Fibroblast of mammary gland (primary cell): Measurements from ENCODE around the gene UNC5B.

Source experiments
- DNase-seq: peaks from one replicate; pipeline ENCODE4 v3.0.0-alpha.2; 2010; ENCODE audit warnings: low read depth
- H3K4me3 ChIP-seq: 2 replicates; pipeline ENCODE4 v1.5.1; 2011; ENCODE audit warnings: low read depth, mild to moderate bottlenecking, low read length, moderate library complexity; ENCODE audit not compliant: control insufficient read depth
- CTCF ChIP-seq: conservative IDR thresholded peaks from 2 replicates; pipeline ENCODE4 v1.5.1; 2011; ENCODE audit warnings: low read depth, low read length, inconsistent platforms; ENCODE audit not compliant: control insufficient read depth, insufficient read depth

The UNC5B gene

DNA sequence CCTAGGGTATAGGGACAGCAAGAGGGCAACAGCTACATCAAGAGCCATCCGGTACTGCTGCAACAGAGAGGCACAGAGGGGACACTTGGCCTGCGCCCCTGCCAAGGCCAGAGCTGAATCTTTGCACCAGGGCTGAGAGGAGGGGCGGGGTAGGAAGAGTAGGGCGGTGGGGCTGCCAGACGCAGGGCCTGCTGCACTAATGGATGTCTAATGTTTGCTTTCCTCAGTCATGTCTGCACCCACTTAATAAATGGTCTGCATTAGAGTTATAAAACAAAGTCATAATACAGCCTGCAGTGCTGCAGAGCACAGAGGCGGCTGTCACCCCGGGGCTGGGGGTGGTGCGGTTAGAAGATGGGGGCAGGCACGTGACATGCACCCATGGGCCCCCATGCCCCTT, 64.5 kb downstream of the UNC5B start:
- H3K4me3 ChIP-seq: no peak overlapping the region
- no peak for TF ChIP-seq CTCF
- DNase-seq: no peak

DNA sequence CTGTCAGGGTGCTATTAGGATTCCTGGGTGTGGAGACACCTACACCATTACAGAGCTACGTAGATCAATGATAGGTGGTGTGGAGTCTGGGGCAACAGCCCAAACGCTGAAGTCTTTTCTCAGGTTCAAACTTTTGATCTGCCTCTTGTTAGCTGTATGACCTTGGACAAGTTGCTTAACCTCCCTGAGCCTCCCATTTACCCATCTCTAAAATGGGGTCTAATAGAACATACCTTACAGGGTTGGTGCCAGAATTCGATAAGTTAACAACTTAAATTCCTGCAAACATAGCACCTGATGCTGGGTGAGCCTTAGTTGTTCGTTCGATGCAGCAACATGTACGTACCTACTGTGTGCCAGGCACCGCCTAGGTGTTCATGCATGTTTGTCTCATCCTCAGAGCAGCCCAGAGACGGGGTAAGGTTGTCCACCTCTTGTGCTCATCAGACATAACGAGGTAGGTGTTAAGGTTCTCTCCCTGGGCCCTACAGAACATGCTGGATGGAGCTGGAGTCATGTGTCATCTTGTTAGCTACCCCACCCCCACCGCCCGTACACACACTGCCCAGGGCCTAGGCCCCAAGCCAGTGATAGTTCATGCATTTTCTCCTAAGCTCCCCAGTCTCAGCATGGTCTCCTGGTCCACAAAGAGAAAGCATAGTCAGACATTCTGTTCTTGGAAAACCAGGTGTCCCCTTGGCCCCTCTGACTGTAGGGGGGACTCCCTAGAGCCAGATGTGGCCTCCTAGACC, 65.7 kb downstream of the UNC5B start:
- H3K4me3 ChIP-seq: no peak overlapping the region
- DNase-seq: no peak
- no peak for TF ChIP-seq CTCF

DNA sequence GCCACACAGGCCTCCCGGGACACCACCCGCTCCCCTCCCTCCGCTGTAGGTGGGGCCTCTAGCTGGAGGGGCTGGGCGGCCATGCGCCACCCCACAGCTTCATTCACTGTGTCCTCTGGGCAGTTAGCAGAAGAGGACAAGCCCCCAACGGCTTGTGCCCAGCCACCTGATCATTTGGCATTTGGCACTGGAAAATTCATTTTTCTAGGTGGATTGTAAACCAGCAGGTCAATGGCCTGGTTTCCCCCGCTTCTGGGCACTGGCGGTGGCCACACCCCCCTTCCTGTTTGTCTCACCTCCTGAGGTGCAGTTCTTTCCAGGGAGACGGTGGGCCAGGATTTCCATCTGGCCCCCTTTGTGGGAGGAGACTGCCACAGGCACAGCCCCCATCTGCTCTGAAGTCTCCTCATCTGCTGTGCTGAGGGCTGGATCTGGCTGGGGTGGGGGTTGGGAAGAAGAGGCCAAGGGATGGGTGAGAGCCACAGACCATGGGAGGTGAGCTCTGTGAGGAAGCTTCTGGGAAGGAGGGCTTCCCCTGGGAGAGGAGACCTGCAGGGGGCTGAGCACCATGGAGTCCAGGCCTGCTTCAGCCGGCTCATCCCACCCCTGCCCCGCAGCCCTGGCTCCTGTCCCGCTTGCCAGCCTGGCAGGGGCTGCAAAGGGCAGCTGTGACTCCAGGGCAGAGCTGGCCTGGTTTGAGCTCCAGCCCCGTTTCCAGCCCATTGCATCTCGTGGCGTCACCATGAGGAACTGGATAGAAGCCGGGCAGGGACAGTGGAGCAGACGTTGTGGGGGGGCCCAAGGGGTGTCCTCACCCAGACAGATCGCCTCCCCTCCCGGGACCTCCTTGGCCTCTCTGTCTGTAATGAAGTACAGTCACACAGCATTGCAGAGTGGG, 66.6 kb downstream of the UNC5B start:
- DNase-seq: no peak
- no peak for TF ChIP-seq CTCF
- no peak overlapping the region for H3K4me3 ChIP-seq

DNA sequence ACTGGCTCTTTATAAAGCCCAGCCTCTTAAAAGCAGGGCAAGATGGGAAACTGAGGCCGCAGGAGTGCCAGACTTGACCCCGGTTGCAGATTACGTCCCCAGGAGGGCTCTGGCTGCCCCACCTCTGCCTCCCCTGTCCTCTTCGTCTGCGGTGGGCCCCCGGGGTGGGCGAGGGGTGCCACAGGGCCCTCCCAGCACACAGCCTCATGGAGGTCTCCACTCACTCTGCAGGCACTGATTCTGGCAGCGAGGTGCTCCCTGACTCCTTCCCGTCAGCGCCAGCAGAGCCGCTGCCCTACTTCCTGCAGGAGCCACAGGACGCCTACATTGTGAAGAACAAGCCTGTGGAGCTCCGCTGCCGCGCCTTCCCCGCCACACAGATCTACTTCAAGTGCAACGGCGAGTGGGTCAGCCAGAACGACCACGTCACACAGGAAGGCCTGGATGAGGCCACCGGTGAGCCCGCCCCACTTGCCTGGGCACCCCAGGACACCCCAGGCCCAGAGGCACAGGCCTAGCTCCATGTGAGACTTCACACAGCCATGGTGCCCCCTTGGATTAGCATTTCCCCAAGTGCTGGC, 67.3 kb downstream of the UNC5B start:
- no peak for TF ChIP-seq CTCF
- no peak for DNase-seq
- H3K4me3 ChIP-seq: no peak overlapping the region

GRCh38 chr10:71280216-71280615, 67.8 kb downstream of the UNC5B start:
- TF ChIP-seq CTCF: no peak
- DNase-seq: no peak
- no peak overlapping the region for H3K4me3 ChIP-seq

- DNase-seq: no peak
- no peak for TF ChIP-seq CTCF
- no peak overlapping the region for H3K4me3 ChIP-seq
Measured at GRCh38 chr10:71280825-71281224, 68.5 kb downstream of the UNC5B start.
